K562 (cell line): ENCODE results near the gene ZNF821. TPM values are rescaled to one million over a fixed set of nuclear protein-coding genes. Genes with fewer than 3 reads are reported as not detected.

ENCODE experiments used
- ATAC-seq: fragments of 200-7000 bp; cut with Tn5 transposase; 3 replicates; pipeline ENCODE4 v1.9.1; 2020; ENCODE audit warnings: moderate library complexity
- BruUV-seq: library from RNA; stranded (reverse); fragments of 400-500 nt; replicated peaks from 2 replicates; lab custom pipeline; 2021; lab: Mats Ljungman, UMichigan
- CTCF ChIA-PET: fragments of 300-600 bp; formaldehyde crosslinking; extraction: SDS; loops from one replicate; lab custom pipeline; 2021; ENCODE audit warnings: low intra/inter-chr PET ratio; lab: Yijun Ruan, JAX
- POLR2A ChIA-PET: fragments of 300-600, 350-650 bp; sonication (Branson Sonifier 250); formaldehyde crosslinking; extraction: SDS; loops from one replicate; lab custom pipeline; 2021; ENCODE audit warnings: antibody characterized with exemption, inconsistent platforms; lab: Yijun Ruan, JAX
- DNase-seq, 4 experiments: peaks; one replicate each; pipeline versions ENCODE4 v3.0.0 to v3.0.0-alpha.2; 2011 to 2018; ENCODE audit warnings: low spot score in 3 of 4, mixed read lengths in 3 of 4; ENCODE audit errors: extremely low read depth in 1 of 4
- FAIRE-seq: peaks from 2 replicates; lab custom pipeline; 2011; peaks lifted over from hg19 to GRCh38; lab: Jason Lieb, UNC
- H2AFZ ChIP-seq: 2 replicates; pipeline ENCODE4 v1.6.0; 2011; ENCODE audit warnings: low read depth, low read length, control low read depth, inconsistent platforms
- H3K27ac ChIP-seq: fragments of 200-600 bp; 3 replicates; pipeline ENCODE4 v1.8.0; 2011; ENCODE audit warnings: low read depth, mild to moderate bottlenecking, control low read depth, inconsistent platforms, low read length, moderate library complexity, mixed read lengths; ENCODE audit errors: extremely low read depth
- H3K27me3 ChIP-seq, 2 experiments: fragments of 300-600 bp in 1 of 2; 2 replicates in 1 of 2; 3 replicates in 1 of 2; pipeline versions ENCODE4 v1.6.0 to v1.8.0; 2011; ENCODE audit warnings: inconsistent platforms in 2 of 2, low read length in 2 of 2, mild to moderate bottlenecking in 1 of 2, mixed read lengths in 1 of 2, moderate library complexity in 1 of 2; ENCODE audit not compliant: control insufficient read depth in 2 of 2, insufficient read depth in 2 of 2
- H3K36me3 ChIP-seq: fragments of 300-600 bp; 3 replicates; pipeline ENCODE4 v1.8.0; 2011; ENCODE audit warnings: mild to moderate bottlenecking, low read length, inconsistent platforms; ENCODE audit not compliant: control insufficient read depth, insufficient read depth
- H3K4me1 ChIP-seq, 2 experiments: fragments of 200-600 bp in 1 of 2; replicated peaks in 1 of 2; 2 replicates in 1 of 2; 3 replicates in 1 of 2; pipeline versions ENCODE4 v1.5.1 to v1.8.0; 2011; ENCODE audit warnings: inconsistent platforms in 2 of 2, low read length in 2 of 2, mild to moderate bottlenecking in 1 of 2, mixed read lengths in 1 of 2, moderate library complexity in 1 of 2; ENCODE audit not compliant: control insufficient read depth in 2 of 2, insufficient read depth in 2 of 2
- H3K4me2 ChIP-seq: 2 replicates; pipeline ENCODE4 v1.6.1; 2011; ENCODE audit warnings: low read length, control low read depth, inconsistent platforms, mixed read lengths; ENCODE audit not compliant: insufficient read depth
- H3K4me3 ChIP-seq: fragments of 200-600 bp; sonication (generic), shearing (Covaris generic); 2 replicates; pipeline ENCODE4 v1.5.1; 2016; ENCODE audit warnings: control low read depth, inconsistent platforms
- H3K79me2 ChIP-seq: fragments of 200-600 bp; 3 replicates; pipeline ENCODE4 v1.8.0; 2011; ENCODE audit warnings: low read length, inconsistent platforms; ENCODE audit not compliant: control insufficient read depth, insufficient read depth
- H3K9ac ChIP-seq, 2 experiments: 2 replicates each; pipeline versions ENCODE4 v1.6.0 to v1.6.1; 2011; ENCODE audit warnings: low read depth in 2 of 2, low read length in 2 of 2, control low read depth in 1 of 2, inconsistent platforms in 1 of 2, mild to moderate bottlenecking in 1 of 2, mixed read lengths in 1 of 2; ENCODE audit not compliant: insufficient read depth in 1 of 2
- H3K9me1 ChIP-seq: one replicate; pipeline ENCODE4 v1.6.0; 2011; ENCODE audit warnings: inconsistent platforms, mild to moderate bottlenecking, low read length, moderate library complexity; ENCODE audit not compliant: control insufficient read depth, insufficient read depth
- H3K9me3 ChIP-seq: replicated peaks from 2 replicates; pipeline ENCODE4 v1.5.1; 2011; ENCODE audit warnings: low read depth, low read length, inconsistent platforms; ENCODE audit not compliant: control insufficient read depth, insufficient read depth
- H4K20me1 ChIP-seq: replicated peaks from 2 replicates; pipeline ENCODE4 v1.6.1; 2011; ENCODE audit warnings: low read length, inconsistent platforms, mixed read lengths; ENCODE audit not compliant: control insufficient read depth, insufficient read depth
- ARID2 ChIP-seq: fragments of 450-650 bp; IDR thresholded peaks from 2 replicates; pipeline ENCODE4 v1.6.1; 2017; ENCODE audit warnings: antibody characterized with exemption, mild to moderate bottlenecking
- BRD4 ChIP-seq: fragments of 200-600 bp; sonication (generic); IDR thresholded peaks from 2 replicates; pipeline ENCODE4 v1.6.1; 2017; ENCODE audit warnings: inconsistent platforms
- C11orf30 ChIP-seq: fragments of 450-650 bp; IDR thresholded peaks from 2 replicates; pipeline ENCODE4 v1.6.1; 2016; ENCODE audit warnings: low read depth, mild to moderate bottlenecking
- HINFP ChIP-seq: fragments of 450-650 bp; conservative IDR thresholded peaks from 2 replicates; pipeline ENCODE4 v1.6.1; 2016; ENCODE audit warnings: missing genetic modification characterization, low read depth, mild to moderate bottlenecking, control low read depth, missing compliant biosample characterization
- MAFG ChIP-seq: fragments of 450-650 bp; conservative IDR thresholded peaks from 2 replicates; pipeline ENCODE4 v1.6.1; 2016; ENCODE audit warnings: missing genetic modification characterization, missing compliant biosample characterization
- RBM25 ChIP-seq: fragments of 200-400 bp; formaldehyde crosslinking; IDR thresholded peaks from 2 replicates; pipeline ENCODE4 v1.6.1; 2018; ENCODE audit warnings: low read length, low read depth, moderate library complexity; ENCODE audit not compliant: severe bottlenecking
- TRIM24 ChIP-seq, 2 experiments: fragments of 450-650 bp; IDR thresholded peaks; 2 replicates each; pipeline ENCODE4 v1.6.1; 2016
- ZFPM2 ChIP-seq: fragments of 250-450 bp; sonication (Bioruptor Pico); IDR thresholded peaks from 2 replicates; pipeline ENCODE4 v1.5.1; 2022; ENCODE audit warnings: mild to moderate bottlenecking
- ZNF121 ChIP-seq: sonication (generic); formaldehyde crosslinking; conservative IDR thresholded peaks from 2 replicates; pipeline ENCODE4 v1.8.0; 2022; ENCODE audit warnings: missing genetic modification reagents
- ZNF316 ChIP-seq: fragments of 450-650 bp; IDR thresholded peaks from 2 replicates; pipeline ENCODE4 v1.6.1; 2016
- ZNF395 ChIP-seq: fragments of 200-800 bp; sonication (Bioruptor generic); IDR thresholded peaks from 2 replicates; pipeline ENCODE4 v1.6.1; 2017; ENCODE audit warnings: missing genetic modification characterization, missing compliant biosample characterization
- WGBS: fragments of 100-300 bp; shearing (Covaris generic); methylation state at CpG from one replicate; pipeline ENCODE4 v1.1.6; 2016; ENCODE audit warnings: low coverage, mixed read lengths; ENCODE audit not compliant: insufficient coverage; ENCODE audit errors: missing lambda C conversion rate; 5-methylcytosine and 5-hydroxymethylcytosine counted together
- in situ Hi-C: fragments of 300-500 bp; cut with MboI; formaldehyde crosslinking; loops from 4 replicates; pipeline ENCODE4 v1.15.0; 2018; ENCODE audit warnings: inconsistent platforms, mixed read lengths
- intact Hi-C: fragments of 100-400 bp; cut with micrococcal nuclease; formaldehyde crosslinking; loops from 2 replicates; pipeline ENCODE4 v1.14.2; 2022
- polyA plus RNA-seq, 8 experiments: library from polyadenylated mRNA; depleted of rRNA in 4 of 8; stranded (reverse) in 5 of 8; unstranded in 3 of 8; fragments of >200 nt; fragmentation: Nextera tagmentation in 2 of 8; fragmentation: Illumina TruSeq in 1 of 8; extraction: Ambion mirVana in 2 of 8; extraction: Trizol in 1 of 8; gene quantifications; 2 replicates each; pipeline versions ENCODE4 v1.2.1 to v1.2.3, GENCODE V29; 2011 to 2014; ENCODE audit warnings: inconsistent platforms in 1 of 8, missing spikeins in 1 of 8
- total RNA-seq, 7 experiments: library from RNA; depleted of rRNA in 6 of 7; stranded (reverse); fragments of >200 nt in 6 of 7; fragmentation: Illumina TruSeq in 2 of 7; extraction: Trizol in 2 of 7; gene quantifications; 2 replicates each; pipeline versions ENCODE4 v1.2.1 to v1.2.3, GENCODE V29; 2011 to 2021; ENCODE audit warnings: low replicate concordance in 1 of 7

ZNF821 gene
- total and polyA plus RNA-seq, 9 of the 15 experiments (the other 6 are each of a cell fraction or from before 2014, with no cell fraction given): 0.38 to 5.6 (median 3.6) TPM

- no peak for ATAC-seq
- 83% methylated on average over 5 of the region's 5 CpGs for WGBS
- H3K27ac ChIP-seq: no peak overlapping the region
- no peak overlapping the region for H3K4me3 ChIP-seq
- DNase-seq: no peak
- H3K36me3 ChIP-seq: peaks cover 17% of the 10 kb centered on the region
- TF ChIP-seq C11orf30: peak; percentile 74; the same call in 1 of the 2 replicates
- TF ChIP-seq BRD4: no peak
- TF ChIP-seq ZNF316: peak; percentile 90
- peak; percentile 40 for TF ChIP-seq RBM25
- no peak for TF ChIP-seq HINFP
- TF ChIP-seq MAFG (tag): peak; percentile 16; the same call in 1 of the 2 replicates
- TF ChIP-seq TRIM24 (IDR thresholded peaks at IDR 0.05): no peak
- TF ChIP-seq ARID2: no peak
- no peak for TF ChIP-seq ZNF395 (CRISPR knock-in tag)
- no peak for TF ChIP-seq ZFPM2 (CRISPR knock-in tag)
- peak; percentile 87 for TF ChIP-seq ZNF121 (CRISPR knock-in tag)
- TF ChIP-seq, all 486 proteins: peak for 5
- POLR2A ChIA-PET: interaction anchor here (0.6 to 1.5 kb wide), 5 partner anchors 8 to 12 kb away, joined by 3 to 5 read pairs (median 4); partner anchors contain the start of gene IST1
- intact Hi-C loops (no loop called here), in situ Hi-C loops (no loop called here)
- Histone ChIP-seq H3K79me2 (peaks cover 99% of the 10 kb centered on the region), H3K27me3 (no peaks in the 10 kb centered on the region), H3K4me2 (no peak overlapping the region), H3K9ac (no peak overlapping the region), H3K4me1 (peaks cover 0 to 12% of the 10 kb centered on the region in 2 experiments; a peak in 3 of 5 replicates), H4K20me1 (peaks cover 18% of the 10 kb centered on the region; the same call in 1 of the 2 replicates), H3K9me3 (no peaks in the 10 kb centered on the region), H3K9me1 (no peaks in the 10 kb centered on the region), H2AFZ (no peak overlapping the region)
- BruUV-seq: no TSS peak
- no peak for FAIRE-seq
- CTCF ChIA-PET: no interaction called here
These were observed 18.8 kb upstream of the ZNF821 start for GRCh38 chr16:71902656-71903365.
